Uterus (tissue), 4 donors: ENCODE data around the gene SLC17A8. TPM values are rescaled to one million over a fixed set of nuclear protein-coding genes. Genes with fewer than 3 reads are reported as not detected.

Experiments used
- DNase-seq, 2 donors: peaks; one replicate each; pipeline ENCODE4 v3.0.0-alpha.2; 2019 to 2020
- H3K27ac ChIP-seq, 2 donors: fragments of 200-600 bp; sonication (generic); 1 replicate in 1 of 2; 2 replicates in 1 of 2; pipeline ENCODE4 v1.5.1; 2016 to 2018
- H3K27me3 ChIP-seq, 2 donors: fragments of 200-600 bp; sonication (generic); one replicate each; pipeline ENCODE4 v1.5.1; 2018 to 2019; ENCODE audit warnings: control low read depth in 1 of 2
- H3K36me3 ChIP-seq, 2 donors: fragments of 200-600 bp; sonication (generic); one replicate each; pipeline ENCODE4 v1.5.1; 2019; ENCODE audit warnings: control low read depth in 1 of 2
- H3K4me1 ChIP-seq, 2 donors: fragments of 200-600 bp; sonication (generic); one replicate each; pipeline ENCODE4 v1.5.1; 2018 to 2019; ENCODE audit warnings: control low read depth in 1 of 2
- H3K4me3 ChIP-seq, 2 donors: fragments of 200-600 bp; sonication (generic); 1 replicate in 1 of 2; 2 replicates in 1 of 2; pipeline ENCODE4 v1.5.1; 2018 to 2019; ENCODE audit warnings: mild to moderate bottlenecking in 1 of 2
- H3K9me3 ChIP-seq, 2 donors: fragments of 200-600 bp; sonication (generic); one replicate each; pipeline ENCODE4 v1.5.1; 2019; ENCODE audit warnings: control low read depth in 1 of 2
- CTCF ChIP-seq, 4 experiments: fragments of 200-600 bp in 2 of 4; fragments of 450-650 bp in 2 of 4; sonication (generic) in 2 of 4; IDR thresholded peaks; one replicate each; pipeline ENCODE4 v1.5.1; 2016 to 2019; ENCODE audit warnings: antibody characterized with exemption in 4 of 4, mild to moderate bottlenecking in 2 of 4, moderate library complexity in 1 of 4
- POLR2A ChIP-seq, 2 donors: fragments of 450-650 bp; IDR thresholded peaks; one replicate each; pipeline ENCODE4 v1.6.1; 2016; ENCODE audit warnings: antibody characterized with exemption in 2 of 2, mild to moderate bottlenecking in 1 of 2, moderate library complexity in 1 of 2
- intact Hi-C: fragments of 100-400 bp; cut with DNase I; formaldehyde crosslinking; loops from one replicate; pipeline ENCODE4 v1.15.1; 2023; ENCODE audit warnings: low total_unique reads
- total RNA-seq, 4 donors: library from RNA; depleted of rRNA in 3 of 4; stranded (reverse); fragments of >200 nt in 3 of 4; gene quantifications; one replicate each; pipeline versions ENCODE4 v1.1.0 to v1.2.4, GENCODE V29; 2014 to 2023
- donor health status: DM: yes; HTN: yes; CAD: no.

SLC17A8 gene
- total RNA-seq, 4 donors from 2014 or later: 1.1 TPM; not detected in 3

- intact Hi-C loops: no loop called here
- H3K4me3 ChIP-seq: no peak overlapping the region
- no peaks in the 10 kb centered on the region for H3K36me3 ChIP-seq
- no peaks in the 10 kb centered on the region for H3K4me1 ChIP-seq
- H3K27ac ChIP-seq: no peak overlapping the region
- no peaks in the 10 kb centered on the region for H3K27me3 ChIP-seq
- no peak for TF ChIP-seq CTCF (IDR thresholded peaks at IDR 0.05)
- no peak for TF ChIP-seq POLR2A (IDR thresholded peaks at IDR 0.05)
- DNase-seq: no peak
- H3K9me3 ChIP-seq: no peaks in the 10 kb centered on the region
These were observed 44.8 kb downstream of the SLC17A8 start for GRCh38 chr12:100401660-100402059.

GRCh38 chr12:100402763-100403162 is 45.9 kb downstream of the SLC17A8 start:
- H3K27me3 ChIP-seq: no peaks in the 10 kb centered on the region
- DNase-seq: no peak
- no peaks in the 10 kb centered on the region for H3K36me3 ChIP-seq
- H3K4me1 ChIP-seq: no peaks in the 10 kb centered on the region
- intact Hi-C loops: no loop called here
- TF ChIP-seq POLR2A (IDR thresholded peaks at IDR 0.05): no peak
- TF ChIP-seq CTCF (IDR thresholded peaks at IDR 0.05): no peak
- H3K4me3 ChIP-seq: no peak overlapping the region
- no peaks in the 10 kb centered on the region for H3K9me3 ChIP-seq
- no peak overlapping the region for H3K27ac ChIP-seq

GRCh38 chr12:100403446-100403845 is 46.6 kb downstream of the SLC17A8 start:
- no peaks in the 10 kb centered on the region for H3K9me3 ChIP-seq
- DNase-seq: no peak
- TF ChIP-seq CTCF (IDR thresholded peaks at IDR 0.05) (no peak), POLR2A (IDR thresholded peaks at IDR 0.05) (no peak)
- intact Hi-C loops: no loop called here
- no peaks in the 10 kb centered on the region for H3K36me3 ChIP-seq
- no peak overlapping the region for H3K4me3 ChIP-seq
- no peaks in the 10 kb centered on the region for H3K27me3 ChIP-seq
- H3K4me1 ChIP-seq: no peaks in the 10 kb centered on the region
- no peak overlapping the region for H3K27ac ChIP-seq

- Histone ChIP-seq H3K4me1 (no peaks in the 10 kb centered on the region), H3K36me3 (no peaks in the 10 kb centered on the region), H3K27me3 (no peaks in the 10 kb centered on the region), H3K4me3 (no peak overlapping the region), H3K27ac (no peak overlapping the region), H3K9me3 (no peaks in the 10 kb centered on the region)
- TF ChIP-seq CTCF (IDR thresholded peaks at IDR 0.05): no peak
- no peak for TF ChIP-seq POLR2A (IDR thresholded peaks at IDR 0.05)
- no peak for DNase-seq
- intact Hi-C loops: no loop called here
These were observed 48.0 kb downstream of the SLC17A8 start for GRCh38 chr12:100404769-100405407.

- TF ChIP-seq POLR2A (IDR thresholded peaks at IDR 0.05): no peak
- TF ChIP-seq CTCF (IDR thresholded peaks at IDR 0.05): no peak
- Histone ChIP-seq H3K9me3 (no peaks in the 10 kb centered on the region), H3K4me1 (no peaks in the 10 kb centered on the region), H3K27me3 (no peaks in the 10 kb centered on the region), H3K4me3 (no peak overlapping the region), H3K27ac (no peak overlapping the region), H3K36me3 (no peaks in the 10 kb centered on the region)
- intact Hi-C loops: no loop called here
- no peak for DNase-seq
These were observed 56.1 kb downstream of the SLC17A8 start for GRCh38 chr12:100413001-100413400.
